Activated T-helper 1 cell treated with Interleukin-2 at 50 U/mL for 16 hours (primary cell): ENCODE measurements around the gene SPINK8.
A peak's percentile ranks its signal among the peaks of the same experiment; 100 is the strongest.
"Not testable (repeated sequence)": the region's sequence is repeated elsewhere in the genome, so short reads cannot be mapped to it uniquely, and the experiment has no call there.

Experiments
- DNase-seq: peaks from one replicate; pipeline ENCODE4 v3.0.0-alpha.2; 2020; ENCODE audit warnings: low read depth

SPINK8 gene

GRCh38 chr3:48276911-48277641 lies 56.4 kb downstream of the SPINK8 start:
- DNase-seq, result no peak

- no peak for DNase-seq
Observed at GRCh38 chr3:48275287-48276027, 58.0 kb downstream of the SPINK8 start.

- no peak for DNase-seq
Observed at GRCh38 chr3:48274452-48274851, 59.0 kb downstream of the SPINK8 start.

- DNase-seq, result peak; percentile 15
Observed at GRCh38 chr3:48273594-48274211, 59.8 kb downstream of the SPINK8 start.

GRCh38 chr3:48271763-48272498 lies 61.5 kb downstream of the SPINK8 start:
- DNase-seq, result no peak

GRCh38 chr3:48271223-48271622 lies 62.2 kb downstream of the SPINK8 start:
- not testable (repeated sequence) for DNase-seq

GRCh38 chr3:48270306-48270705 lies 63.2 kb downstream of the SPINK8 start:
- DNase-seq, result no peak

GRCh38 chr3:48269592-48269991 lies 63.9 kb downstream of the SPINK8 start:
- no peak for DNase-seq

- DNase-seq, result no peak
Observed at GRCh38 chr3:48268936-48269561, 64.4 kb downstream of the SPINK8 start.

- peak; percentile 58 for DNase-seq
Observed at GRCh38 chr3:48268381-48268935, 65.0 kb downstream of the SPINK8 start.

- DNase-seq, result no peak
Observed at GRCh38 chr3:48267782-48268181, 65.7 kb downstream of the SPINK8 start.

GRCh38 chr3:48258530-48258929 lies 74.9 kb downstream of the SPINK8 start:
- DNase-seq, result no peak
